ENCODE results near the gene THEM5.

THEM5 gene

DNA sequence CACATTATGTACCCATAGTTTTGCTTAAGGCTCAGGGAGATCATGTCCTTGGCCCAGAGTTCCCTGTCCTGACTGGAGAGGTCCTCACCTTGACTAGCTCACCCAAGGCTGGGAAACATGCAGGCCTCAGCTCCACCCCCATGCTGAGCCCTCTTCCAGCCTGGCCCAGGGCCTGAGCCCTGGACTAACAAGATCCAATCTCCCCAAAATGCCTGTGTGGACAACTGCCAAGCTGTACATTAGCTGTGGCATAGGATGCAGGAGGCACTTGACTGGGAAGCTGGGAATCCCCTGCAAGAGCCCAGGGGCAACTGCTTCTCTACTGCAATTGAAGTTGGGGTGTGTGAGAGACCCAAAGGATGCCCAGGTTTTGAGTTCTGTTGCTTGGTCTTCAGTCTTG lies 50.3 kb downstream of the THEM5 start:
- TF ChIP-seq CTCF (IDR thresholded peaks at IDR 0.05; ENCODE audit: insufficient read depth, low read depth, low read length, missing control alignments), result no peak
- H3K4me3 ChIP-seq (ENCODE audit: low read length), result no peak overlapping the region
- no peak for DNase-seq (ENCODE audit: low read depth)

DNA sequence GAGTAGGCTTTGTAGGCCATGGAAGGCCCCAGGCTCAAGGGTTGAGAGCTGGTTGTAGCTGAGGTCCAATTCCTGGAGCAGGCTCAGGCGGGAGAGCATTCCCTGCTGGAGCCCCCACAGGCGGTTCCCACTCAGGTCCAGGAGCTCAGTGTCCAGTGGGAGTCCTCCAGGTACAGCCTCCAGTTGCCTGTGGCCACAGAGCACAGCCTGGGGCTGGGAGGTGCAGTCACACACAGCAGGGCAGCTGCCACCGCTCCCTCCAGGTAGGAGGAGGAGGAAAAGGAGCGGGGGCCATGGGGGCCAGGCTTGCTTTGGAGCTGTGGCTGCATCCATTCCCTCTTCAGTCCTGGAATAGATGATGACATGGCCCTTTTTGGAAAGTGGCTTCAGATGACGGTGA lies 51.1 kb downstream of the THEM5 start:
- TF ChIP-seq CTCF (IDR thresholded peaks at IDR 0.05; ENCODE audit: insufficient read depth, low read depth, low read length, missing control alignments), result no peak

GRCh38 chr1:151801846-151802245 lies 51.7 kb downstream of the THEM5 start:
- TF ChIP-seq CTCF (IDR thresholded peaks at IDR 0.05; ENCODE audit: insufficient read depth, low read depth, low read length, missing control alignments), result no peak
- DNase-seq (ENCODE audit: low read depth), result no peak
- H3K4me3 ChIP-seq (ENCODE audit: low read length), result no peak overlapping the region

More for the DNA sequence above, 51.1 kb downstream of the THEM5 start:
- H3K4me3 ChIP-seq (ENCODE audit: low read length), result no peak overlapping the region
- DNase-seq (ENCODE audit: low read depth), result no peak

DNA sequence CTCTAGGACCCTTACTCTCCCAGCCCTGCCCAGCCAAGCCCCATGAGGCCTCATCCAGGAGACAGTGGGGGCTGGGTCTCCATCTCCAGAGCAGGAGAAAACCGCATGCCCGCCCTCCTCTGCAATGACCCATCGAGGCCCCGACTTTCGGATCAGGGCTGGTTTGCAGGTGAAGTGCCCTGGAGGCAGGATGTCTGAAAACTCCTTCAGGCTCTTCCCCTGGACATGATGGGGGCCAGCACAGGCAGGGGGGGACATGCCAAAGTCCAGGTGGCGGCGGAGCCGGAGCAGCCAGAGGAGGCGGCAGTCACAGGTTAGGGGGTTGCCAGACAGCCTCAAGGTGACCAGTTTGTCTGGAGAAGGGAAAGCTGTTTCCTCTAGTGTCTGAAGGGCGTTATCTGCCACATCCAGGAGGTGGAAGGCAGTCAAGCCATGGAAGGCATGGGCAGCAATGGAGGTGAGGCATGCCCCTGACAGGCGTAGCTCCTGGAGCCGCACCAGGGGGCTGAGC lies 52.1 kb downstream of the THEM5 start:
- no peak for DNase-seq (ENCODE audit: low read depth)
- no peak overlapping the region for H3K4me3 ChIP-seq (ENCODE audit: low read length)
- TF ChIP-seq CTCF (IDR thresholded peaks at IDR 0.05; ENCODE audit: insufficient read depth, low read depth, low read length, missing control alignments), result no peak

GRCh38 chr1:151800830-151801229 lies 52.7 kb downstream of the THEM5 start:
- no peak overlapping the region for H3K4me3 ChIP-seq (ENCODE audit: low read length)
- DNase-seq (ENCODE audit: low read depth), result no peak
- no peak for TF ChIP-seq CTCF (IDR thresholded peaks at IDR 0.05; ENCODE audit: insufficient read depth, low read depth, low read length, missing control alignments)

DNA sequence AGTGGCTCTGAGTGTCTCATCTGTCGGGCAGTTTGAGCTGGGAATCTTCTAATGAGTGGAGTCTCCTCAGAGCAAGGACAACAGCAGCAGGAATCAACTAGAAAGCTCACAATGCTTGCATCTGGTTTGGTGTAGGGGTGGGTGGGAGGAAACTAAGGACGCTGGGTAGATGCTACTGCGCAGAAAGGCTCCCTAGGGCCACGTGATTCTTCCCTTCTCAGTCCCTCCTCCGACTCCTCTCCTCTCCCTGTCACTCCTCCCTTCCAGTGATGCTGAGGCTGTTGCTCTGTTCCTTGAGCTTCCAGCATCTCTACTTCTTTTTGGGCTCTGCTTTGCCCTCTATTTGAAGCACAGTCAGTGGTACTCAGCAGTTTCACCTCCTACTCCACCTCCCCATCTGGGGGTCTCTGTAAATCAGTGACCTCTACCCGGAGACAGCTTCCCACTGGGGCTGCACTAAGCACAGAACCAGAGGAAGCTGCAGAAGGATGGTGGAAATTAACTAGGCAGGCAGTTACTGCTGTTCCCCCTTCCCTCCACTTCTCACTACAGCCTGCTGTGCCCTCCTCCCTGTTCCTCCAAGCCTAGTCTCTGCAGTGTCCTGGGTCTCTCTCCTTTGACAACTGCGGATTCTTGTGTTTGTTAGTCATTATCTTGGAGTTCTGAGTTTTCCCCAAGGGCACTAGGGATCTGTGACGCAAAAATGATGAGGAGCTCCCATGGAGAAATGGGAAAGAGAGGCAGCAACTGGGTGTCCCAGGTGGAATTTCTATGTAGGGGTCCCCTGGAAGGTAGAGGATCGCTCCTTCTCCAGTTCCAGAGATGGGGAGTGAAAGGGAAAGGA lies 54.1 kb downstream of the THEM5 start:
- DNase-seq (ENCODE audit: low read depth), result peak; percentile 11
- TF ChIP-seq CTCF (IDR thresholded peaks at IDR 0.05; ENCODE audit: insufficient read depth, low read depth, low read length, missing control alignments), result no peak
- no peak overlapping the region for H3K4me3 ChIP-seq (ENCODE audit: low read length)

DNA sequence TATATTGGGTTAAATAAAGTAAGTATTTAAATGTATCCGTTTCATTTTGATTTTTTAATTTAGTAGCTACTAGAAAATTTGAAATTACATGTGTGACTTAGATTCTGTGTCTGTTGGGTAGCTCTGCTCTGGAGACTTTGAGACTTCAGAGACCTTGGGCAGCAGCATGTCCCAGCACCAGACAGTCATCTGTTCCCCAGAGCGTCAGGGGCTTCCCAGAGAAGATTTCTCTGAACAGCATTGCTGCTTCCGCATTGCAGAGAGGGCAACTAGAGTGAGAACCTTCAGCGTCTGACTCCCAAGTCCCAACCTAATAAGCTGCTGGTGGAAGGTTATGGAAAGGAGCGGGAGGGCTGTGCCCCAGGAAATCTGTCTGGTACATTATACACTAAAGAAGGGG lies 54.9 kb downstream of the THEM5 start:
- DNase-seq (ENCODE audit: low read depth), result no peak
- no peak overlapping the region for H3K4me3 ChIP-seq (ENCODE audit: low read length)
- TF ChIP-seq CTCF (IDR thresholded peaks at IDR 0.05; ENCODE audit: insufficient read depth, low read depth, low read length, missing control alignments), result no peak

Data from epithelial cell of esophagus (primary cell).